CD8-positive, alpha-beta memory T cell (primary cell): Measurements from ENCODE around the gene CACNG4. TPM values are rescaled to one million over a fixed set of nuclear protein-coding genes. Genes with fewer than 3 reads are reported as not detected.

ENCODE experiments used
- CTCF ChIA-PET: fragments of 350-600 bp; sonication (Branson Sonifier 250); formaldehyde crosslinking; loops from one replicate; lab custom pipeline; 2021; ENCODE audit warnings: antibody characterized with exemption; lab: Charles Lee
- POLR2A ChIA-PET: fragments of 350-600 bp; sonication (Branson Sonifier 250); formaldehyde crosslinking; loops from one replicate; lab custom pipeline; 2021; ENCODE audit warnings: antibody characterized with exemption; lab: Charles Lee
- DNase-seq, 5 donors: peaks; one replicate each; pipeline versions ENCODE4 v3.0.0 to v3.0.0-alpha.2; 2020 to 2022; ENCODE audit warnings: mixed read lengths in 1 of 5
- H3K27ac ChIP-seq: one replicate; pipeline ENCODE4 v1.7.0; 2013; ENCODE audit warnings: low read depth, mild to moderate bottlenecking, low read length, moderate library complexity
- H3K27me3 ChIP-seq: 2 replicates; pipeline ENCODE4 v1.7.0; 2013; ENCODE audit warnings: low read length, mild to moderate bottlenecking; ENCODE audit not compliant: insufficient read depth, poor library complexity, severe bottlenecking
- H3K36me3 ChIP-seq: 2 replicates; pipeline ENCODE4 v1.7.0; 2013; ENCODE audit warnings: mild to moderate bottlenecking, low read length, moderate library complexity; ENCODE audit not compliant: insufficient read depth
- H3K4me1 ChIP-seq: 2 replicates; pipeline ENCODE4 v1.7.0; 2013; ENCODE audit warnings: mild to moderate bottlenecking, low read length, moderate library complexity; ENCODE audit not compliant: insufficient read depth
- H3K4me3 ChIP-seq: 2 replicates; pipeline ENCODE4 v1.7.0; 2013; ENCODE audit warnings: mild to moderate bottlenecking, low read length
- H3K9me3 ChIP-seq: 2 replicates; pipeline ENCODE4 v1.7.0; 2013; ENCODE audit warnings: mild to moderate bottlenecking, low read length
- H3K27ac Mint-ChIP-seq, 8 donors: one replicate each; pipeline ENCODE4 v1.8.0; 2020 to 2021; ENCODE audit warnings: mixed read lengths in 8 of 8, mild to moderate bottlenecking in 6 of 8, inconsistent platforms in 3 of 8, moderate library complexity in 3 of 8
- H3K27me3 Mint-ChIP-seq, 2 donors: one replicate each; pipeline ENCODE4 v1.8.0; 2020 to 2021; ENCODE audit warnings: mixed read lengths in 2 of 2, mild to moderate bottlenecking in 1 of 2, moderate library complexity in 1 of 2
- H3K36me3 Mint-ChIP-seq, 3 donors: one replicate each; pipeline ENCODE4 v1.8.0; 2020 to 2021; ENCODE audit warnings: mixed read lengths in 3 of 3, inconsistent platforms in 1 of 3, mild to moderate bottlenecking in 1 of 3
- H3K4me1 Mint-ChIP-seq, 3 donors: one replicate each; pipeline ENCODE4 v1.8.0; 2020 to 2021; ENCODE audit warnings: mixed read lengths in 3 of 3, inconsistent platforms in 1 of 3, mild to moderate bottlenecking in 1 of 3
- H3K4me3 Mint-ChIP-seq, 7 donors: one replicate each; pipeline ENCODE4 v1.8.0; 2020 to 2021; ENCODE audit warnings: mixed read lengths in 7 of 7, mild to moderate bottlenecking in 6 of 7, moderate library complexity in 4 of 7, inconsistent platforms in 2 of 7
- H3K9me3 Mint-ChIP-seq, 5 donors: one replicate each; pipeline ENCODE4 v1.8.0; 2020 to 2022; ENCODE audit warnings: mixed read lengths in 5 of 5, mild to moderate bottlenecking in 3 of 5, moderate library complexity in 2 of 5, inconsistent platforms in 1 of 5
- polyA plus RNA-seq: library from polyadenylated mRNA; unstranded; fragments of 300-500 nt; fragmentation: Illumina TruSeq; gene quantifications from one replicate; pipeline ENCODE4 v1.2.3, GENCODE V29; 2021
- total RNA-seq, 2 experiments: library from RNA; stranded (reverse); gene quantifications; one replicate each; pipeline ENCODE4 v1.2.3, GENCODE V29; 2021

CACNG4 gene
- total and polyA plus RNA-seq, 3 experiments from 2014 or later: not detected

- Histone ChIP-seq H3K36me3 (no peaks in the 10 kb centered on the region), H3K4me3 (no peak overlapping the region), H3K4me1 (no peaks in the 10 kb centered on the region), H3K27ac (no peak overlapping the region), H3K27me3 (no peaks in the 10 kb centered on the region), H3K9me3 (no peaks in the 10 kb centered on the region)
- no peaks in the 10 kb centered on the region for H3K4me1 Mint-ChIP-seq
- peaks cover 6 to 12% of the 10 kb centered on the region in 2 donors for H3K27me3 Mint-ChIP-seq
- no peak overlapping the region for H3K4me3 Mint-ChIP-seq
- POLR2A ChIA-PET: no interaction called here
- H3K27ac Mint-ChIP-seq: no peak overlapping the region
- H3K36me3 Mint-ChIP-seq: no peaks in the 10 kb centered on the region
- DNase-seq: no peak
- CTCF ChIA-PET: no interaction called here
- H3K9me3 Mint-ChIP-seq: no peaks in the 10 kb centered on the region
Measured at GRCh38 chr17:66952681-66953629, 11.6 kb upstream of the CACNG4 start.

DNA sequence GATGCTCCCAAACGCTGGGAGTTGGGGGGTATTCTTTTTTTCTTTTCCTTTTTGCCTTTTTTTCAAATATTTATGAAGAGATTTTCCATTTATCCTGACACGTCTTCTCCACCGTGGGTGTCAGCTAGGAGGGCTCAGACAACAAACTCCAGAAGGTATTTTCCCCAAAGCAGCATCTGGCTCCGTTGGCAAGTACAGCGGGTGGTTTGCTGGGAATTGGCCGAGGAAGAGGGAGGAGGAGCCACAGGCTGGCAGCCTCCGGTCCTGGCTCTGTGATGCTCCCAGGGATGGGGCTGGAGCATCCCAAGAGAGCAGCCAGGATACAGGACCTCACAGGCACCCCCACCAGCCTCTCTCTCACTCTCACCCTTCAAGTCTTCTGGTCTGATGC is 10.9 kb upstream of the CACNG4 start:
- H3K4me3 ChIP-seq: no peak overlapping the region
- DNase-seq: no peak
- H3K4me1 ChIP-seq: no peaks in the 10 kb centered on the region
- no peak overlapping the region for H3K4me3 Mint-ChIP-seq
- no peaks in the 10 kb centered on the region for H3K27me3 ChIP-seq
- H3K27ac ChIP-seq: no peak overlapping the region
- ChIA-PET POLR2A (no interaction called here), CTCF (no interaction called here)
- H3K9me3 ChIP-seq: no peaks in the 10 kb centered on the region
- no peaks in the 10 kb centered on the region for H3K36me3 Mint-ChIP-seq
- no peaks in the 10 kb centered on the region for H3K36me3 ChIP-seq
- no peaks in the 10 kb centered on the region for H3K9me3 Mint-ChIP-seq
- no peak overlapping the region for H3K27ac Mint-ChIP-seq
- H3K27me3 Mint-ChIP-seq: peaks cover 2 to 8% of the 10 kb centered on the region in 2 donors
- no peaks in the 10 kb centered on the region for H3K4me1 Mint-ChIP-seq

DNA sequence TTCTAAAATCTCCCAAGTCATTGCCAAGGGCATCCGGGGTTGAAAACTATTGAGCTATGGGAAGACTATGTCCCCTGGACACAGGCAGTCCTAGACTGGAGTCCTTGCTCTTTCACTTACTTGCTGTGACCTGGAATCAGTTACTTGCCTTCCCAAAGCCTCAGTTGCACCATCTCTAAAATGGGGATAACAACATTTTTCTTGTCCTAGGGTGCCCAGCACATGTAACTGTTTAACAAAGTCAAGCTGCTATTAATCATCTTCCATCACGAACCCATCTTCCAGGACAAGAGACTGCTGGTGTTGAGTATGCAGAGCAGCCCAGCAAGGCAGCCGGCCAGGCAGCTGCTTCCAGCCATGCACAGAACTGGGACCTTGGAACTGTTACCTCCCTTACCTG is 9.9 kb upstream of the CACNG4 start:
- Histone ChIP-seq H3K9me3 (no peaks in the 10 kb centered on the region), H3K36me3 (no peaks in the 10 kb centered on the region), H3K27me3 (no peaks in the 10 kb centered on the region), H3K4me1 (no peaks in the 10 kb centered on the region), H3K4me3 (no peak overlapping the region), H3K27ac (no peak overlapping the region)
- Mint-ChIP-seq H3K4me1 (no peaks in the 10 kb centered on the region), H3K4me3 (no peak overlapping the region), H3K27me3 (peaks cover 10 to 12% of the 10 kb centered on the region in 2 donors), H3K36me3 (no peaks in the 10 kb centered on the region), H3K27ac (no peak overlapping the region), H3K9me3 (no peaks in the 10 kb centered on the region)
- no peak for DNase-seq
- POLR2A ChIA-PET: no interaction called here
- CTCF ChIA-PET: no interaction called here

DNA sequence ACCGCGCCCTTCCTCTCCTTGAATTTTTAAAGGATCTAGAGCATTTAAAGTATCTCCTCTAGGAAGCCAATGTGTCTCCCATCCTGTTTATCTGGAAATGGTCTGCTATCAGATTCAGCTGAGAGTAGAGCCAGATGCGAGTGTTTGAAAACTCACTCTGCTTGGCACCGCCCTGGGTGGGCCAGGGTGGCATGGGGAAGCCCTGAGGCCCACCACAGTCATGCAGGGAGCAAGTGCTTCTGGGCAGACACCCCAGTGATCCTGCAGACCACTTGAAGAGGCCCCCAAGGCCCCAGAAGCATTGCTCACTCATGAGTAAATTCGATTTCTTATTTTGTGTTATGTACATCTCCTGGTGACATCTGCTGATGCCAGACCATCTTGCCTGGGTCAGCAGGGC is 8.7 kb upstream of the CACNG4 start:
- DNase-seq: no peak
- no peaks in the 10 kb centered on the region for H3K36me3 Mint-ChIP-seq
- H3K27me3 ChIP-seq: no peaks in the 10 kb centered on the region
- POLR2A ChIA-PET: no interaction called here
- H3K36me3 ChIP-seq: no peaks in the 10 kb centered on the region
- no peaks in the 10 kb centered on the region for H3K9me3 ChIP-seq
- H3K27me3 Mint-ChIP-seq: peaks cover 8 to 13% of the 10 kb centered on the region in 2 donors
- CTCF ChIA-PET: no interaction called here
- no peak overlapping the region for H3K4me3 Mint-ChIP-seq
- H3K4me1 ChIP-seq: no peaks in the 10 kb centered on the region
- no peak overlapping the region for H3K27ac ChIP-seq
- no peaks in the 10 kb centered on the region for H3K4me1 Mint-ChIP-seq
- no peaks in the 10 kb centered on the region for H3K9me3 Mint-ChIP-seq
- H3K4me3 ChIP-seq: no peak overlapping the region
- no peak overlapping the region for H3K27ac Mint-ChIP-seq

DNA sequence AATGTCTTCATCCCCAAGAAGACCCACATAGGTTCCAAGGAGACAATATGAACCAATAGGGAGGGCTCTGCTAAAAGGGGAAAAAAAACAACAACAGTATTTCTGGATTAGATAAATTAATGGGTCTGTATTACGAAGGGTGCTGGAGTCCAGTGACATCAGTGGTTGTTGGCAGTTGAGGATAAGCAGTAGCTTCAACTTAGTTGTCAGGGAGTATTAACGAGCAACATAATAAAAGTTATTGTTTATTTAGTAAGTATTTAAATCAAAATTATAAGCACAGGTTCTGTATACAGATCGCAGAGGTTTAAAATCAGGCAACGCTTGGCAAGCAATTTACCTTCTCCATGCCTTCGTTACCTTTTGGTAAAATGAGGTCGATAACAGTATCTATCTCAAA is 7.6 kb upstream of the CACNG4 start:
- Mint-ChIP-seq H3K27me3 (peaks cover 8 to 12% of the 10 kb centered on the region in 2 donors), H3K27ac (peak overlapping the region in 1 of 8 donors; percentile 81), H3K36me3 (no peaks in the 10 kb centered on the region), H3K4me1 (no peaks in the 10 kb centered on the region), H3K9me3 (no peaks in the 10 kb centered on the region), H3K4me3 (no peak overlapping the region)
- Histone ChIP-seq H3K4me1 (no peaks in the 10 kb centered on the region), H3K27me3 (no peaks in the 10 kb centered on the region), H3K36me3 (no peaks in the 10 kb centered on the region), H3K4me3 (no peak overlapping the region), H3K27ac (no peak overlapping the region), H3K9me3 (no peaks in the 10 kb centered on the region)
- ChIA-PET CTCF (interaction anchor here (0.6 kb wide), 1 partner anchor 220 kb away, joined by 4 read pairs; no protein-coding TSS in a partner anchor), POLR2A (no interaction called here)
- no peak for DNase-seq

- no peaks in the 10 kb centered on the region for H3K36me3 ChIP-seq
- no peak overlapping the region for H3K4me3 ChIP-seq
- Mint-ChIP-seq H3K4me1 (no peaks in the 10 kb centered on the region), H3K4me3 (no peak overlapping the region), H3K27me3 (peaks cover 12 to 17% of the 10 kb centered on the region in 2 donors), H3K36me3 (no peaks in the 10 kb centered on the region), H3K9me3 (no peaks in the 10 kb centered on the region), H3K27ac (no peak overlapping the region)
- POLR2A ChIA-PET: no interaction called here
- CTCF ChIA-PET: no interaction called here
- H3K9me3 ChIP-seq: no peaks in the 10 kb centered on the region
- H3K27me3 ChIP-seq: no peaks in the 10 kb centered on the region
- no peaks in the 10 kb centered on the region for H3K4me1 ChIP-seq
- DNase-seq: no peak
- H3K27ac ChIP-seq: no peak overlapping the region
Measured at GRCh38 chr17:66957343-66957742, 7.2 kb upstream of the CACNG4 start.

- Mint-ChIP-seq H3K36me3 (no peaks in the 10 kb centered on the region), H3K27me3 (peaks cover 14 to 24% of the 10 kb centered on the region in 2 donors), H3K9me3 (no peaks in the 10 kb centered on the region), H3K27ac (no peak overlapping the region), H3K4me1 (peaks cover 0 to 1% (median 0%) of the 10 kb centered on the region in 3 donors), H3K4me3 (no peak overlapping the region)
- H3K27me3 ChIP-seq: no peaks in the 10 kb centered on the region
- no peak overlapping the region for H3K27ac ChIP-seq
- H3K4me3 ChIP-seq: no peak overlapping the region
- no peak for DNase-seq
- H3K36me3 ChIP-seq: no peaks in the 10 kb centered on the region
- H3K9me3 ChIP-seq: no peaks in the 10 kb centered on the region
- no peaks in the 10 kb centered on the region for H3K4me1 ChIP-seq
- ChIA-PET POLR2A (no interaction called here), CTCF (no interaction called here)
Measured at GRCh38 chr17:66957951-66958579, 6.4 kb upstream of the CACNG4 start.

DNA sequence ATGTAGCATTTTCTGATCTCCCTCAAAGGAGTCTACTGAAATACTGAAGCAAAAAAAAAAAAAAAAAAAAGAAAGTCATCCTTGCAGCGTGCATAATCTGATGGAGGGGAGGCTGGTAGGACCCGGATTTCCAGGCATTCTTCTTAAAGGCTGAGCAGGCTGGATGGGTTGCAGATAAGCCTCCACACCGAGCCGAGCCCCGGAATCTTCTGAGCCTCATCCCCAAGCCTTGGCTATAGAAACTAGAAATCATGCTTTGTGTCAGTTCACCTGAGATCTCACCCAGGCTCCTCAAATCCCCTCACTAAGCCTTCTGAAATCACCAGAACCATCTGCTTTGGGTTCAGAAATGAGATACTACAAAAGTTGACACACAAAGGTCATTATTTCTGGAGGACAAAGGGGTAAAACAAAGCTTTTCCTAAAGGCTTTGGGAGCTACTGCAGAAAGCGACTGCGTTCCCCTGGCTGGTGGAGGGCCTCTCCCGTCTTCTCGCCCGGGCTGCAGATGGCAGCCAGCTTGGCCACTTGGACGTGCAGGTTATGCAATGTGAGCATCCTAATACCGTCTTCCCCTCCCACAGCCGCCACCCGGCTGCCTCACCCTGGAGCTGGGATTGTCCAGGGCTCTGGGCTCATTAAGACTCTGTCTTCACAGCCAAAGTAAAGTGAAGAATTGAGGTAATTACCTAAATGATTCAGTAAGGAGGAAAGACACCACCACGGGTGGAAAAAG is 4.7 kb upstream of the CACNG4 start:
- H3K9me3 Mint-ChIP-seq: no peaks in the 10 kb centered on the region
- Histone ChIP-seq H3K36me3 (no peaks in the 10 kb centered on the region), H3K4me3 (no peak overlapping the region), H3K27me3 (no peaks in the 10 kb centered on the region), H3K4me1 (no peaks in the 10 kb centered on the region), H3K27ac (no peak overlapping the region), H3K9me3 (no peaks in the 10 kb centered on the region)
- no peaks in the 10 kb centered on the region for H3K36me3 Mint-ChIP-seq
- ChIA-PET CTCF (no interaction called here), POLR2A (no interaction called here)
- peak overlapping the region in 1 of 7 donors; percentile 8 for H3K4me3 Mint-ChIP-seq
- no peak for DNase-seq
- peaks cover 0 to 12% (median 2%) of the 10 kb centered on the region in 3 donors for H3K4me1 Mint-ChIP-seq
- H3K27me3 Mint-ChIP-seq: peaks cover 26 to 35% of the 10 kb centered on the region in 2 donors
- no peak overlapping the region for H3K27ac Mint-ChIP-seq
